DOHH2 (cell line): Measurements from ENCODE around the gene CGB3.

Experiments used
- EZH2phosphoT487 ChIP-seq: fragments of 200-600 bp; sonication (generic); IDR thresholded peaks from 2 replicates; pipeline ENCODE4 v1.6.1; 2017; ENCODE audit warnings: borderline replicate concordance, mild to moderate bottlenecking, antibody characterized with exemption, low read length, moderate library complexity, mixed read lengths
- TF ChIP-seq, protein P1 (sequence below): fragments of 200-600 bp; sonication (generic); IDR thresholded peaks from one replicate; pipeline ENCODE4 v1.5.1; 2014; ENCODE audit warnings: antibody characterized with exemption, mild to moderate bottlenecking, low read depth, low read length; ENCODE audit not compliant: poor library complexity, severe bottlenecking

DNA sequence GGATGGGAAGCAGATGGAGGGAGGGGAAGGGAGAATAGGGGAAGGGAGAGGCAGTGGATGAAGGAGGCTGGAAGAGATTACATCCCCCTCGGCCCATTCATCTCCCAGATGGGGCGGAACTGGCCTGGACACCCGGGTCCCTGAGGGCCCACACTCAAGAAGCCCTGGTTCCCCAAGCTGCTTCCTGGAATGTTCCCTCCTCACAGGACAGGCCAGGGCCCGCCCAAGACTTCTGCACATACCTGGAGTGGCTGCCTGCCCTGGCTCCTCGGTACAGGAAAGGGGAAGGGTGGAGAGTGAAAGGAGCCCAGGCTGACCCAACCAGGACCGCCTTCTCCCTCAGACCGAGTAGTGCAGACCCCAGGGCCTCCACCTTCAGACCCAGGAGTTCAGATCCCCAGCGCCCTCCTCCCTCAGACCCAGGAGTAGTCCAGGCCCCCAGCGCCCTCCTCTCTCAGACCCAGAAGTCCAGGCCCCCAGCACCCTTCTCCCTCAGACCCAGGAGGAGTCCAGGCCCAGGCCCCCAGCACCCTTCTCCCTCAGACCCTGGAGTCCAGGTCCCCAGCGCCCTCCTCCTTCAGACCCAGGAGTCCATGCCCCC lies 40.0 kb upstream of the CGB3 start:
- TF ChIP-seq, protein P1, sequence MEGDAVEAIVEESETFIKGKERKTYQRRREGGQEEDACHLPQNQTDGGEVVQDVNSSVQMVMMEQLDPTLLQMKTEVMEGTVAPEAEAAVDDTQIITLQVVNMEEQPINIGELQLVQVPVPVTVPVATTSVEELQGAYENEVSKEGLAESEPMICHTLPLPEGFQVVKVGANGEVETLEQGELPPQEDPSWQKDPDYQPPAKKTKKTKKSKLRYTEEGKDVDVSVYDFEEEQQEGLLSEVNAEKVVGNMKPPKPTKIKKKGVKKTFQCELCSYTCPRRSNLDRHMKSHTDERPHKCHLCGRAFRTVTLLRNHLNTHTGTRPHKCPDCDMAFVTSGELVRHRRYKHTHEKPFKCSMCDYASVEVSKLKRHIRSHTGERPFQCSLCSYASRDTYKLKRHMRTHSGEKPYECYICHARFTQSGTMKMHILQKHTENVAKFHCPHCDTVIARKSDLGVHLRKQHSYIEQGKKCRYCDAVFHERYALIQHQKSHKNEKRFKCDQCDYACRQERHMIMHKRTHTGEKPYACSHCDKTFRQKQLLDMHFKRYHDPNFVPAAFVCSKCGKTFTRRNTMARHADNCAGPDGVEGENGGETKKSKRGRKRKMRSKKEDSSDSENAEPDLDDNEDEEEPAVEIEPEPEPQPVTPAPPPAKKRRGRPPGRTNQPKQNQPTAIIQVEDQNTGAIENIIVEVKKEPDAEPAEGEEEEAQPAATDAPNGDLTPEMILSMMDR: no peak
- TF ChIP-seq EZH2phosphoT487: no peak
